Cerebellar cortex (tissue), 1 donor: Measurements from ENCODE around the gene HABP2.

Source experiments
- DNase-seq: peaks from one replicate; pipeline ENCODE4 v3.0.0-alpha.2; 2015; ENCODE audit warnings: low spot score

HABP2 gene

DNA sequence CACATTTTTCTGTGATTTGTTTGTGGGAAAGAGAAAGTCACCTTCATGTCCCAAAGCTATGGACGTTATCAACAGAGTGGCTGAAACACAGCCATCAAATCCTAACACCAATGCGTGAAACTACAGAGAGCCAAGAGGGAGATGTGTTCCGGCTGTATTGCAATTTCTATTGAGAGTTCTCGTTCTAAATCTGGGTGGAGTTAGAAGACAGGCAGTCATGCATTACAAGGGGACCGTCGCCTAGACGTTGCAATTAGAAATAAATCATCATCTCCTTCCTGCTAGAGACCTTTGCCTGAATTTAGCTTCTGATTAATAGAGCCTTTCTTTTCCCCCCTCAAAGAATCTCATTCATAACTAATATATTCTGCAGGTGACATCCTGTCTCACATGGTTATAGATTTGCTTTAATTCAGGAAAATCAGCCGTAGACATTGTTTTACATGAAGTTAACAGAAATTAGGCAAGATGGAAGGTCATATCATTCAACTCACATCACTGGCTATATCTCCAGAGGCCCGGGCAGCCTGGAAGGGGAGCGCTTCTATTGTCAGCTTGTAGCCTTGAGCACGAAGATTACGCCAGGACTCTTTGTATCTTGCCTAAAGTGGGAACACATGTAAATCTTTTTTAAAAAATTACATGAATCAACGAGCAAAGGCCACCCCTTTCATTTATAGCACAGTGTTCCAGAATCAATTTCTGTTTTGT is 52.6 kb downstream of the HABP2 start:
- no peak for DNase-seq

- no peak for DNase-seq
These were observed 56.9 kb downstream of the HABP2 start for GRCh38 chr10:113609704-113610108.

GRCh38 chr10:113610631-113611601 is 58.1 kb downstream of the HABP2 start:
- no peak for DNase-seq

DNA sequence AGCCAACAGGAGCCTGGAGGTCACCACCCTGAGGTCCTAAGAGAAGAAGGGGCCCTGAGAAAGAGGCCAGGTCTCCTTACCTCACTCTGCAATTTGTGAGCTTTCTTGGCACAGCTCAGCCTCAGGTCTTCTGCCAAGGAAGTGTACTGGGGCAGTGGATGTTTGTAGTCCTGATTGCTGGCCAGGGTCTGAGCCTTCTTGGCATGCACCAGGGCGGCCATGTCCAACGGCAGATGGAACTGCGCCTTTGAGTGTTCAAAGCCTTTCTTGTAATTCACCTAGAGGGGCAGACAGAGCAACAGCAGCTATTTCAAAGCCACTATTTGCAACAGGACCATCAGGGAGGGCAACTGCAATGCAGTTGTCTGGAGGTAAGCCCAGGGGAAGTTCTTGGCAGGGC is 59.3 kb downstream of the HABP2 start:
- DNase-seq = peak; percentile 9

DNA sequence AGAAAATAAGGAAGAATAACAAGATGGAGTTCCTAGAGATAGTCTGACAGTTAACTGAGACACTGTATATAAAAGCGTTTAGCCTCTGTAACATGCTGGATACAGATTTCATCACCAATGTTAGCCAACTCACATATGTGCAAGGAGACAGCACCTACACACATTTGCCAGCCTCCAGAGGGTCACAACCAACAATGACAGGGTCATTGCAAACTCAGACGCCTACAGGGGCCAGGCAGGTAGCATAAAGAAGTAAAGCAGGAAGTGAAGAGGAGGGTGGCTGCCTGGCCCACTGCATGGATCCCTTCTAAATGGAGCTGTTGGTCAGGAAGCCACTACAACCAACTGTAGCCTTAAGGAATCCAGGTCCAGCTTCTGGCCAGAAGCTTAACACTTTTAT is 60.6 kb downstream of the HABP2 start:
- no peak for DNase-seq

DNA sequence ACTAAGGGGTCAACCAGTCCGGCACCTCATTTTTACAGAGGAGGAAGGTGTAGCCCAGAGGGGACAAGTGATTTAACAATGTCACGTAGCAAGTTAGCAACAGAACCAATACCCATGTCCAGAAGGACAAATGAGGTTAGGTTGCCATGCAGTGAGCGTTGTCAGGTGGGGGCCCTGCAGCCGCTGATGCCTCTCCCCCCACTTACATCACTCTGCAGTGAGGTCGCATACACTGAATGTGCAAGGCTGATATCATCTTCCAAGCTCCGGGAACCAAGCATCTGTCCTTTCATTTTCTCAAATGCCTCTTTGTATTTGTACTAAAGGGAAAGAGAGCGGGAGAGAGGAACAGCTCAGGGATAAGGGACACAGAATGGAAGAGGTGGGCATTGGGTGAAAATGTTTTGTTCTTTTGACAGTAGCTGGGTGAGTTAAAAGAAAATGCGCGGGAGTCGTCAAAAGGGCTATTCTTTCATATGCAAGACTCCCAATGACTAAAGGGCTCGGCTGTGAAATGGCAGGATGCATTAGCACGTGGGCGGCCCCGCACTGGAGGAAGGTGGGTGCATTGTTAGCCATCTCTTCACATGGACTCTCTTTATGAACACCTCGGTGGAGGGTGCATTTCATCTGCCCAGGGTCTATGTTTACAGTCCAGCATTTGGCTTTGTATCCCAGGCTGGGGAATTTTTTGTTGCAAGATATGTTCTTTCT is 61.3 kb downstream of the HABP2 start:
- DNase-seq = no peak

DNA sequence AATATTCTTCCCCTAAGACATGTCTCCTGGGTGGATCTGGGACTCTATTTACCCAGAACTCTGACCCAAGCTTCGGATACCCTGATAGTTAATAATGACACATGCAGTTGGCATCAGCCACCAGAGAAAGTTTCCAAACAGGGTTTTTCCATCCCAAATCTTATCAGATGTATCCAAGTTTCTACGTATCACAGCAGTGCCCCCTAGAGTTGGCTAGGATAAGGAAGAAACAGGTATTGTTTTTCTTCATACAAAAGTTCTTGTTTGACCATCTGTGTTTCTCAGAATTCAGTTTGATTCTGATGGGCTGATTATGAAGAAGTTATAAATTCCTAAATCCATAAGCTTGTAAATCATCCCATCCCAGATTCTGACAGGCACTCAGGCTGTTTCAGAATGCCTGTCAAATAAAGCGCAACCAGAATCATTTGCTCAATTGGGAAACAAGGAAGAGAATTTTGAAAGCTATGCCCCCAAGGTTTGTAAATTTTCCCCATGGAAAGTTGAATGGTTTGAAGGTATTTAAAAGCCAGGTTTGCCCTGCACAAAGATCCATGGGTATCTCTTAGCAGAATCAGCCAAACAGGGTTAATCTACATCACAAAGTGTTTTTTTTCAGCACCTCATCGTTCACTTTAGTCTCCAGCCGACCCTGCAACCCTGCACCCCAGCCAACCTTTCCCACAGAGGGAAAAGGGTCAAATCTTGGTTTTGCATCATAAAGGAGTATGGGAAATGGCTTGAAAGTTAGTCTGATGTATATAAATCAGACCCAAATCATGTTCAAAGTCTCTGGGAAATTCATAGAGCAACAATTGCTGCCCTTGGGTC is 63.6 kb downstream of the HABP2 start:
- peak; percentile 2 for DNase-seq

- DNase-seq = no peak
These were observed 64.2 kb downstream of the HABP2 start for GRCh38 chr10:113617086-113617485.

GRCh38 chr10:113618338-113618737 is 65.5 kb downstream of the HABP2 start:
- no peak for DNase-seq

GRCh38 chr10:113619401-113619800 is 66.5 kb downstream of the HABP2 start:
- no peak for DNase-seq

DNA sequence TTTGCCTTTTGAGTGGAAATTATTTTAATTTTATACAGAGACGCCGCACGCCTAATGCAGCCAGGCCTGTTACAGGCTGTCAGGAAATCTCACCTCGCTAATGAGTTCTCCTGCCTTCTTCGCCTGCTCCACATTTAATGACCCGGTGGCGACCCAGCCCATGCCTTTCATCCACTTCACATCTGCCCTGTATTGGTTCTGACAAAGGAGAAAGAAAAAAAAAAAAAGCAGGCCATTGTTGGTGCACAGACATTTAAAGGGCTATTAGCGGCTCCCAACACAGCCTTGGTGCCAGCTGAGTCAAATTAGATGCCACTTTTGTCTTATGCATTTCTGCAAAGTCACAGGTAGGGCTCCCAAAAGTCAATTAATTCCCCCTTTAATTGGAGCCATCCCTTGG is 67.7 kb downstream of the HABP2 start:
- DNase-seq = no peak

DNA sequence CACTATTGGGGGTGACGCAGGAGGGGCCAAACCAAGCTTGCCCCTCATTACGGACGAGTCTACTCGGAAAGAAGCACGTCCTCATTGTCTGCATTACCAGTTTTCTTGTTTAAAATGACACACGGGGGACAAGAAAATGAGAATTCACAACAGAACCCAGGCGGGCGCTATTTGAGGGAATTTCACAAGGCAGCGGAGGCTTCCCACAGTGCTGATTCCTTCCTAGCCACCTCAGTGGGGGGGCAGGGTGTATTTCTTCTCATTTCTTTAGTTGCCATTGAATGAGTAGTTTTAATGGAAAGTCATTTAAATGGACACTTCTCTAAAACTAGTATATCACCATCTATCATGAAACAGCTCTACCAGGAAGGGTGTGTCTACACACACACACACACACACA is 68.1 kb downstream of the HABP2 start:
- DNase-seq = no peak

GRCh38 chr10:113621799-113622198 is 68.9 kb downstream of the HABP2 start:
- DNase-seq = no peak

DNA sequence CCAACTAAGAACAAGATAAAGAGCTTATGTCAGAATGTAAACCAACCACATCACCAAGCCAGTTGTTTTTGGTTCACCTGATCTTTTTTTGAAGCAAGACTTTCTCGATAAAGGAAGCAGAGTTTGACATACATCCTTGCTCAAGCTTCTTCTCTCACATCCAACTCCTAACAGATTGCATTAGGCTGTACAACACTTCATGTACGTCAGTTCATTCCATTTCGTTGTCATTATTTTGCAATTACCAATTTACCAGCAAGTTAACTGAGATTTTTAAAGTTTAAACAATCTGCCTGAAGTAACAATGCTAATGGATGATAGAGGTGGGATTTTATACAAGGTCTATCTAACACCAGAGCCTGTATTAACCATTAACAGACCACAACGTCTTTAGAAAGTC is 70.0 kb downstream of the HABP2 start:
- DNase-seq = no peak

DNA sequence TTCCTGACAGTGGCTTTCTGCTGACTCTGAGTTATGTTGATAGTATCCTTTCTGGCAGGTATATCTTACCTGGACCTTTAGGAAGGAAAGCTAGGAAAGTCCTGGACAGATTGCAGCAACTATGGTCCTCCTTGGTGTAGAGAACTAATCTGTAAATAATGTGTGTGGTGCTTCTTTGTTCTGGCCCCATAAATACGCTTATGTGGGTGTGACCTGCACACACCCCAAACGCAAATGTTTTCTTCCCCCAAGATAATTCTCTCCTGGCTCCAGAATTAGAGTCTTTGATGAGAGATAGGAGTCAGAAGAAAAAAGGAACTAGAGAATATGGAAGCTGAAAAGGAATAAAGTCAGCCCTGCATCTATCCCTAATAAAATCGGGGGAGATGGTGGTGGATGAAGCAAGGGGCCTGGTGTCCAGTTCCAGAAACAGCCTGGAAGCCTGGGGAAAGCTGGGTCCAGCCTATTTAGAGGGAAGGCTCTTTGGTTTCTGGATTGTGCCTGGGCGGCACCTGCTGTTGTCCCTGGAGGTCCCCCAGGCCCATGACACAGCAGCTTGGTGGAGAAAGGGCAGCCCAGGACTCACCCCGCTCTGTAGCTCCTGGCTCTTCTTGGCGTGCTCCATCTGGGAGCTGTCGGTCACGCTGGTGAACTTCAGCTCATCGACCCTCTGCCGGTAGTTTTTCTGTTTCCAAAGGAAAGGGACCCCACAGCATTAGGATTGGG is 72.8 kb downstream of the HABP2 start:
- no peak for DNase-seq

GRCh38 chr10:113626809-113627355 is 74.0 kb downstream of the HABP2 start:
- no peak for DNase-seq

DNA sequence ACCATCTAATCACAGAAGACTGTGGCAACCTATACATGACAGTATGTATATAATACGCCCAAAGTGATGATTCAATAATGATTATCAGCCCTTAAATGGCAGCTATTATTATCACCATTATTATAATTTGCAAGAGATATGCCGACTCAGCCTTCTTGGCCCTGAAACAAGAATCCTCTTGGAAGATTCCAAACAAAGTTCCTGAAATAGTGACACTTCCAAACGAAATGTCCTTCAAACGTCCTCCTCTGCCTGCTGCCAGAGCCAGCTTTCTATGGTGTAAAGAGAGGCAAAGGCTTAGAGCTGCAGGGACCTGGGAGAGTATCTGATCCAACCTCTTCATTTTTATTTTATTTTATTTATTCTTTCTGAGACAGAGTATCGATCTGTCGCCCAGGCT is 75.0 kb downstream of the HABP2 start:
- DNase-seq = no peak

GRCh38 chr10:113628607-113629153 is 75.8 kb downstream of the HABP2 start:
- DNase-seq = no peak

- DNase-seq = no peak
These were observed 78.2 kb downstream of the HABP2 start for GRCh38 chr10:113630929-113631533.
